ENCODE data around the gene MALAT1. TPM values are rescaled to one million over a fixed set of nuclear protein-coding genes. Genes with fewer than 3 reads are reported as not detected.

MALAT1 gene
- total and polyA plus RNA-seq, 2 of the 13 experiments (the other 11 are each of a cell fraction or from before 2014, with no cell fraction given) = 143 to 1,237 TPM

DNA sequence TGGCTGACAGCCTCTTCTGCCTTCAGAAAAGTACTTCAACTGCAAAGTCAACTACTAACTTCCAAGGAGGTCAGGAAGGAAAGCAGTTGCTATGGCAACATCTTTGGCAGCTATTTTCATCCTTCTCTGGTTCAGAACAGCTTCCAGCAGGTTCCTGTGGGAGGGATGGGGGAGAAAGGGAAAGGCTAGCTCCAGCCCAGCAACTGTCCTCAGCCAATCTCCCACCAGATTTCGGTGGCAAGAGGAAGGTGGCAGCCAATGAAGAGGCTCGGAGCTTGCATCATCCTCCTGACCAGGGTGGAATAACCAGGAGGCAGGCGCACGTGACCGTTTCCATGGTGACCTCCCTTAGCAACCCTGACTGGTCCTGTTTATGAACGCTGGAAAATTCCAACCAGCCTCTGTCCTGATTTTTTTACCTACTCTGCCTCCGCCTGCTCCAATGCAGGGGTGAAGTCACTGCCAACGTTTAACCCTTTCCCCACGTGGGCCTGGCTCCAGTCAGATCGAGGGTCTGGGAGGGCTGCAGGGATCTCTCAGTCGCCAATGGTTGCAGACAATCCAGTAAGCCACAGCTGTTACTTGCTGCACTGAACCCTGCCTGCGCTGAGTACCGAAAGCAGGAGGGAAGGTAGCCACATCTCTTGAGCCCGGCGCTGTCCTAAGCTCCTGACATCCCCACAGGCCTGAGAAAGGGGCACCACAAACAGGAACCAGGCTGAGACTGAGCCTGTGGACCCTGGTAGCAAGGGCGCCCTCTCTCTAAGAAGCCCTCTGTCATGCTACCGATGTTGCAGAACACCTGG, 11.2 kb upstream of the MALAT1 start (continued):
- no peak for TF ChIP-seq FUBP1 (CRISPR knock-in tag; IDR thresholded peaks at IDR 0.05; ENCODE audit: borderline replicate concordance)
- TF ChIP-seq MTA3 (CRISPR knock-in tag; IDR thresholded peaks at IDR 0.05) = no peak
- no peak for TF ChIP-seq ZNF839 (CRISPR knock-in tag; IDR thresholded peaks at IDR 0.05; ENCODE audit: borderline replicate concordance)
- TF ChIP-seq ZNF143 (CRISPR knock-in tag; IDR thresholded peaks at IDR 0.05) = no peak
- no peak for TF ChIP-seq ZNF776 (CRISPR knock-in tag; IDR thresholded peaks at IDR 0.05)
- peak; percentile 97 for TF ChIP-seq ARNTL (CRISPR knock-in tag; IDR thresholded peaks at IDR 0.05)
- TF ChIP-seq, protein P1, sequence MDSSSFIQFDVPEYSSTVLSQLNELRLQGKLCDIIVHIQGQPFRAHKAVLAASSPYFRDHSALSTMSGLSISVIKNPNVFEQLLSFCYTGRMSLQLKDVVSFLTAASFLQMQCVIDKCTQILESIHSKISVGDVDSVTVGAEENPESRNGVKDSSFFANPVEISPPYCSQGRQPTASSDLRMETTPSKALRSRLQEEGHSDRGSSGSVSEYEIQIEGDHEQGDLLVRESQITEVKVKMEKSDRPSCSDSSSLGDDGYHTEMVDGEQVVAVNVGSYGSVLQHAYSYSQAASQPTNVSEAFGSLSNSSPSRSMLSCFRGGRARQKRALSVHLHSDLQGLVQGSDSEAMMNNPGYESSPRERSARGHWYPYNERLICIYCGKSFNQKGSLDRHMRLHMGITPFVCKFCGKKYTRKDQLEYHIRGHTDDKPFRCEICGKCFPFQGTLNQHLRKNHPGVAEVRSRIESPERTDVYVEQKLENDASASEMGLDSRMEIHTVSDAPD (CRISPR knock-in tag; IDR thresholded peaks at IDR 0.05) = no peak
- peak; percentile 46; the same call in 1 of the 2 replicates for TF ChIP-seq NRL (CRISPR knock-in tag; IDR thresholded peaks at IDR 0.05; ENCODE audit: borderline replicate concordance)
- TF ChIP-seq, protein P2, sequence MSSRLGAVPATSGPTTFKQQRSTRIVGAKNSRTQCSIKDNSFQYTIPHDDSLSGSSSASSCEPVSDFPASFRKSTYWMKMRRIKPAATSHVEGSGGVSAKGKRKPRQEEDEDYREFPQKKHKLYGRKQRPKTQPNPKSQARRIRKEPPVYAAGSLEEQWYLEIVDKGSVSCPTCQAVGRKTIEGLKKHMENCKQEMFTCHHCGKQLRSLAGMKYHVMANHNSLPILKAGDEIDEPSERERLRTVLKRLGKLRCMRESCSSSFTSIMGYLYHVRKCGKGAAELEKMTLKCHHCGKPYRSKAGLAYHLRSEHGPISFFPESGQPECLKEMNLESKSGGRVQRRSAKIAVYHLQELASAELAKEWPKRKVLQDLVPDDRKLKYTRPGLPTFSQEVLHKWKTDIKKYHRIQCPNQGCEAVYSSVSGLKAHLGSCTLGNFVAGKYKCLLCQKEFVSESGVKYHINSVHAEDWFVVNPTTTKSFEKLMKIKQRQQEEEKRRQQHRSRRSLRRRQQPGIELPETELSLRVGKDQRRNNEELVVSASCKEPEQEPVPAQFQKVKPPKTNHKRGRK (CRISPR knock-in tag; IDR thresholded peaks at IDR 0.05) = no peak
- no peak; the same call in none of the 2 replicates for TF ChIP-seq FOXA3 (CRISPR knock-in tag; IDR thresholded peaks at IDR 0.05)
- TF ChIP-seq WIZ (CRISPR knock-in tag; IDR thresholded peaks at IDR 0.05) = no peak
- peak; percentile 82 for TF ChIP-seq RBM22 (optimal IDR thresholded peaks at IDR 0.05; ENCODE audit: low read length)
- TF ChIP-seq CBX5 (CRISPR knock-in tag; IDR thresholded peaks at IDR 0.05; ENCODE audit: borderline replicate concordance) = 0 out of 2 replicates have a peak, but pooled peaks have one; percentile 55
- no peak for TF ChIP-seq ZNF674 (CRISPR knock-in tag; IDR thresholded peaks at IDR 0.05; ENCODE audit: low read depth)
- no peak for TF ChIP-seq TCF12 (IDR thresholded peaks at IDR 0.05)
- no peak; the same call in 1 of the 2 replicates for TF ChIP-seq TCF12 (CRISPR knock-in tag; IDR thresholded peaks at IDR 0.05)
- TF ChIP-seq ZNF180 (CRISPR knock-in tag; IDR thresholded peaks at IDR 0.05; ENCODE audit: borderline replicate concordance, low read depth) = no peak
- TF ChIP-seq ZNF83 (CRISPR knock-in tag; IDR thresholded peaks at IDR 0.05; ENCODE audit: borderline replicate concordance) = no peak
- peak; percentile 73; the same call in 1 of the 2 replicates for TF ChIP-seq DMAP1 (CRISPR knock-in tag; IDR thresholded peaks at IDR 0.05)
- TF ChIP-seq ZNF879 (CRISPR knock-in tag; IDR thresholded peaks at IDR 0.05) = no peak
- TF ChIP-seq GABPA (IDR thresholded peaks at IDR 0.05; ENCODE audit: low read depth, low read length) = no peak
- TF ChIP-seq GABPA (CRISPR knock-in tag; IDR thresholded peaks at IDR 0.05; ENCODE audit: low read depth) = no peak
- TF ChIP-seq GFI1 (CRISPR knock-in tag; IDR thresholded peaks at IDR 0.05; ENCODE audit: borderline replicate concordance) = peak; percentile 84
- no peak for TF ChIP-seq NFATC3 (CRISPR knock-in tag; IDR thresholded peaks at IDR 0.05)
- no peak for TF ChIP-seq ZNF207 (IDR thresholded peaks at IDR 0.05; ENCODE audit: borderline replicate concordance)

All from HepG2 (cell line).